CD14-positive monocyte (primary cell): Measurements from ENCODE around the gene WEE2. TPM values are rescaled to one million over a fixed set of nuclear protein-coding genes. Genes with fewer than 3 reads are reported as not detected.

Experiments used
- DNase-seq, 3 donors: peaks; one replicate each; pipeline ENCODE4 v3.0.0-alpha.2; 2011 to 2022
- H2AFZ ChIP-seq: 2 replicates; pipeline ENCODE4 v1.6.0; 2012; ENCODE audit warnings: mild to moderate bottlenecking, low read depth, low read length, inconsistent platforms; ENCODE audit not compliant: insufficient read depth, poor library complexity, severe bottlenecking
- H3K27ac ChIP-seq, 2 donors: 1 replicate in 1 of 2; 2 replicates in 1 of 2; pipeline ENCODE4 v1.5.1; 2012 to 2013; ENCODE audit warnings: low read length in 2 of 2, control low read depth in 1 of 2, inconsistent platforms in 1 of 2, low read depth in 1 of 2, mild to moderate bottlenecking in 1 of 2
- H3K27me3 ChIP-seq, 2 donors: one replicate each; pipeline versions ENCODE4 v1.6.0 to v1.6.1; 2011 to 2013; ENCODE audit warnings: low read length in 2 of 2; ENCODE audit not compliant: control insufficient read depth in 2 of 2, insufficient read depth in 2 of 2
- H3K36me3 ChIP-seq, 2 donors: replicated peaks in 1 of 2; 1 replicate in 1 of 2; 2 replicates in 1 of 2; pipeline versions ENCODE4 v1.5.1 to v1.6.1; 2012 to 2013; ENCODE audit warnings: low read length in 2 of 2, control low read depth in 1 of 2, inconsistent platforms in 1 of 2, mild to moderate bottlenecking in 1 of 2; ENCODE audit not compliant: insufficient read depth in 2 of 2, control insufficient read depth in 1 of 2
- H3K4me1 ChIP-seq, 2 donors: 1 replicate in 1 of 2; 2 replicates in 1 of 2; pipeline versions ENCODE4 v1.5.1 to v1.6.1; 2012 to 2013; ENCODE audit warnings: low read length in 2 of 2, control low read depth in 1 of 2, inconsistent platforms in 1 of 2, mild to moderate bottlenecking in 1 of 2, moderate library complexity in 1 of 2; ENCODE audit not compliant: insufficient read depth in 2 of 2, control insufficient read depth in 1 of 2
- H3K4me2 ChIP-seq: replicated peaks from 2 replicates; pipeline ENCODE3; 2012; ENCODE audit warnings: low read length, moderate library complexity, mild to moderate bottlenecking; ENCODE audit not compliant: poor library complexity, severe bottlenecking; ENCODE audit errors: extremely low read depth
- H3K4me3 ChIP-seq, 3 experiments: fragments of 200-600 bp in 1 of 3; sonication (generic) in 1 of 3; replicated peaks in 1 of 3; 1 replicate in 2 of 3; 2 replicates in 1 of 3; pipeline ENCODE4 v1.5.1; 2011 to 2013; ENCODE audit warnings: low read length in 3 of 3, mild to moderate bottlenecking in 3 of 3, control low read depth in 2 of 3, low read depth in 2 of 3, inconsistent platforms in 1 of 3, moderate library complexity in 1 of 3
- H3K79me2 ChIP-seq: 2 replicates; pipeline ENCODE4 v1.6.0; 2012; ENCODE audit warnings: mild to moderate bottlenecking, control low read depth, inconsistent platforms, low read length, moderate library complexity; ENCODE audit not compliant: insufficient read depth
- H3K9ac ChIP-seq: 2 replicates; pipeline ENCODE4 v1.6.0; 2017; ENCODE audit warnings: low read length, mild to moderate bottlenecking; ENCODE audit not compliant: insufficient read depth, poor library complexity, severe bottlenecking
- H3K9me3 ChIP-seq, 2 donors: replicated peaks in 1 of 2; 1 replicate in 1 of 2; 2 replicates in 1 of 2; pipeline versions ENCODE4 v1.5.1 to v1.6.1; 2012 to 2013; ENCODE audit warnings: low read length in 2 of 2, control low read depth in 1 of 2; ENCODE audit not compliant: control insufficient read depth in 1 of 2, insufficient read depth in 1 of 2
- H4K20me1 ChIP-seq: 2 replicates; pipeline ENCODE4 v1.6.0; 2012; ENCODE audit warnings: mild to moderate bottlenecking, low read length, control low read depth, moderate library complexity; ENCODE audit not compliant: insufficient read depth
- H3K27ac Mint-ChIP-seq, 7 donors: one replicate each; pipeline ENCODE4 v1.8.0; 2020; ENCODE audit warnings: mild to moderate bottlenecking in 7 of 7, mixed read lengths in 7 of 7, moderate library complexity in 6 of 7, inconsistent platforms in 2 of 7
- H3K27me3 Mint-ChIP-seq, 3 donors: one replicate each; pipeline ENCODE4 v1.8.0; 2021 to 2022; ENCODE audit warnings: low read depth in 3 of 3, mild to moderate bottlenecking in 3 of 3, mixed read lengths in 3 of 3, moderate library complexity in 3 of 3, inconsistent platforms in 1 of 3
- H3K36me3 Mint-ChIP-seq, 2 donors: one replicate each; pipeline ENCODE4 v1.8.0; 2020; ENCODE audit warnings: mixed read lengths in 2 of 2, inconsistent platforms in 1 of 2, mild to moderate bottlenecking in 1 of 2
- H3K4me1 Mint-ChIP-seq: one replicate; pipeline ENCODE4 v1.8.0; 2020; ENCODE audit warnings: mild to moderate bottlenecking, mixed read lengths
- H3K4me3 Mint-ChIP-seq, 2 donors: one replicate each; pipeline ENCODE4 v1.8.0; 2020; ENCODE audit warnings: mild to moderate bottlenecking in 2 of 2, mixed read lengths in 2 of 2, moderate library complexity in 1 of 2
- H3K9me3 Mint-ChIP-seq, 7 donors: one replicate each; pipeline ENCODE4 v1.8.0; 2020 to 2022; ENCODE audit warnings: mixed read lengths in 7 of 7, mild to moderate bottlenecking in 6 of 7, moderate library complexity in 6 of 7, inconsistent platforms in 2 of 7
- WGBS: methylation state at CpG from one replicate; pipeline ENCODE4 v1.1.5; 2013; ENCODE audit warnings: missing lambda C conversion rate; ENCODE audit not compliant: insufficient coverage; 5-methylcytosine and 5-hydroxymethylcytosine counted together
- intact Hi-C, 2 donors: fragments of 100-400 bp; cut with micrococcal nuclease; formaldehyde crosslinking; loops; one replicate each; pipeline versions ENCODE4 v1.15.0 to v1.15.1; 2023
- polyA plus RNA-seq, 3 donors: library from polyadenylated mRNA; depleted of rRNA in 1 of 3; unstranded in 2 of 3; stranded (reverse) in 1 of 3; fragments of 300-500 nt in 2 of 3; fragments of >200 nt in 1 of 3; fragmentation: Illumina TruSeq in 2 of 3; gene quantifications; 1 replicate in 2 of 3; 2 replicates in 1 of 3; pipeline ENCODE4 v1.2.3, GENCODE V29; 2012 to 2021
- TF ChIP-seq, protein P1 (sequence below): fragments of 200-600 bp; IDR thresholded peaks from one replicate; pipeline ENCODE4 v1.8.0; 2022; ENCODE audit warnings: antibody characterized with exemption, mild to moderate bottlenecking

The WEE2 gene
- polyA plus RNA-seq, 3 donors = not detected

- Mint-ChIP-seq H3K27ac (no peak overlapping the region), H3K36me3 (no peaks in the 10 kb centered on the region), H3K4me3 (no peak overlapping the region), H3K27me3 (peaks cover 0 to 2% (median 1%) of the 10 kb centered on the region in 3 donors), H3K4me1 (no peaks in the 10 kb centered on the region), H3K9me3 (no peaks in the 10 kb centered on the region)
- H3K4me1 ChIP-seq = no peaks in the 10 kb centered on the region
- no peak for DNase-seq
- no peaks in the 10 kb centered on the region for H3K36me3 ChIP-seq
- no peaks in the 10 kb centered on the region for H3K79me2 ChIP-seq
- TF ChIP-seq, protein P1, sequence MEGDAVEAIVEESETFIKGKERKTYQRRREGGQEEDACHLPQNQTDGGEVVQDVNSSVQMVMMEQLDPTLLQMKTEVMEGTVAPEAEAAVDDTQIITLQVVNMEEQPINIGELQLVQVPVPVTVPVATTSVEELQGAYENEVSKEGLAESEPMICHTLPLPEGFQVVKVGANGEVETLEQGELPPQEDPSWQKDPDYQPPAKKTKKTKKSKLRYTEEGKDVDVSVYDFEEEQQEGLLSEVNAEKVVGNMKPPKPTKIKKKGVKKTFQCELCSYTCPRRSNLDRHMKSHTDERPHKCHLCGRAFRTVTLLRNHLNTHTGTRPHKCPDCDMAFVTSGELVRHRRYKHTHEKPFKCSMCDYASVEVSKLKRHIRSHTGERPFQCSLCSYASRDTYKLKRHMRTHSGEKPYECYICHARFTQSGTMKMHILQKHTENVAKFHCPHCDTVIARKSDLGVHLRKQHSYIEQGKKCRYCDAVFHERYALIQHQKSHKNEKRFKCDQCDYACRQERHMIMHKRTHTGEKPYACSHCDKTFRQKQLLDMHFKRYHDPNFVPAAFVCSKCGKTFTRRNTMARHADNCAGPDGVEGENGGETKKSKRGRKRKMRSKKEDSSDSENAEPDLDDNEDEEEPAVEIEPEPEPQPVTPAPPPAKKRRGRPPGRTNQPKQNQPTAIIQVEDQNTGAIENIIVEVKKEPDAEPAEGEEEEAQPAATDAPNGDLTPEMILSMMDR = no peak
- H3K4me3 ChIP-seq = no peak overlapping the region
- no peak overlapping the region for H3K27ac ChIP-seq
- no peaks in the 10 kb centered on the region for H3K27me3 ChIP-seq
- H2AFZ ChIP-seq = no peak overlapping the region
- H4K20me1 ChIP-seq = no peaks in the 10 kb centered on the region
- no peaks in the 10 kb centered on the region for H3K9me3 ChIP-seq
- no CpG with 5 or more reads among the region's 4 CpGs for WGBS
- intact Hi-C loops = no loop called here
- no peak overlapping the region for H3K4me2 ChIP-seq
- no peak overlapping the region for H3K9ac ChIP-seq
These were observed 6.9 kb downstream of the WEE2 start for GRCh38 chr7:141715018-141715417.

GRCh38 chr7:141715794-141716689 lies 7.9 kb downstream of the WEE2 start:
- H3K4me3 Mint-ChIP-seq = no peak overlapping the region
- H3K27me3 Mint-ChIP-seq = peaks cover 0 to 2% (median 1%) of the 10 kb centered on the region in 3 donors
- no peaks in the 10 kb centered on the region for H3K4me1 Mint-ChIP-seq
- H3K27ac ChIP-seq = no peak overlapping the region
- H3K9me3 ChIP-seq = no peaks in the 10 kb centered on the region
- no peak overlapping the region for H3K9ac ChIP-seq
- H3K9me3 Mint-ChIP-seq = no peaks in the 10 kb centered on the region
- H3K27me3 ChIP-seq = no peaks in the 10 kb centered on the region
- TF ChIP-seq, protein P1 = no peak
- intact Hi-C loops = no loop called here
- H3K4me2 ChIP-seq = no peak overlapping the region
- no peak for DNase-seq
- no peaks in the 10 kb centered on the region for H3K4me1 ChIP-seq
- no peaks in the 10 kb centered on the region for H3K36me3 Mint-ChIP-seq
- WGBS = 100% methylated on average over 2 of the region's 6 CpGs
- no peak overlapping the region for H2AFZ ChIP-seq
- no peak overlapping the region for H3K27ac Mint-ChIP-seq
- no peaks in the 10 kb centered on the region for H3K79me2 ChIP-seq
- no peaks in the 10 kb centered on the region for H4K20me1 ChIP-seq
- no peaks in the 10 kb centered on the region for H3K36me3 ChIP-seq
- no peak overlapping the region for H3K4me3 ChIP-seq
